Panc1 (cell line): ENCODE data around the gene PRKD1. TPM values are rescaled to one million over a fixed set of nuclear protein-coding genes. Genes with fewer than 3 reads are reported as not detected.

Experiments used
- ATAC-seq: fragments of 200-7000 bp; cut with Tn5 transposase; 2 replicates; pipeline ENCODE4 v1.9.1; 2020; ENCODE audit warnings: mild to moderate bottlenecking, moderate library complexity
- BruUV-seq: library from RNA; stranded (reverse); fragments of 400-500 nt; replicated peaks from 2 replicates; lab custom pipeline; 2021; lab: Mats Ljungman, UMichigan
- CTCF ChIA-PET: fragments of 300-600 bp; sonication (Branson Sonifier 250); formaldehyde crosslinking; loops from one replicate; lab custom pipeline; 2022; ENCODE audit warnings: antibody characterized with exemption; lab: Charles Lee
- POLR2A ChIA-PET: fragments of 300-600 bp; sonication (Branson Sonifier 250); formaldehyde crosslinking; loops from one replicate; lab custom pipeline; 2022; ENCODE audit warnings: antibody characterized with exemption; lab: Charles Lee
- DNase-seq: peaks from one replicate; pipeline ENCODE4 v3.0.0-alpha.2; 2010; ENCODE audit warnings: low read depth, low spot score
- H3K27ac ChIP-seq: 2 replicates; pipeline ENCODE4 v1.5.1; 2011; ENCODE audit warnings: mild to moderate bottlenecking, low read length, inconsistent platforms
- H3K27me3 ChIP-seq: fragments of 200-500 bp; sonication (Bioruptor generic); 2 replicates; pipeline ENCODE4 v1.6.0; 2014; ENCODE audit warnings: low read length, inconsistent platforms; ENCODE audit not compliant: control insufficient read depth, insufficient read depth
- H3K36me3 ChIP-seq: fragments of 200-500 bp; sonication (Bioruptor generic); 2 replicates; pipeline ENCODE4 v1.5.1; 2014; ENCODE audit warnings: inconsistent platforms, mild to moderate bottlenecking, low read length, moderate library complexity; ENCODE audit not compliant: control insufficient read depth, insufficient read depth
- H3K4me1 ChIP-seq: 2 replicates; pipeline ENCODE4 v1.5.1; 2011; ENCODE audit warnings: inconsistent platforms, mild to moderate bottlenecking, low read length, moderate library complexity; ENCODE audit not compliant: control insufficient read depth, insufficient read depth
- H3K4me3 ChIP-seq, 2 experiments: 2 replicates each; pipeline ENCODE4 v1.5.1; 2011 to 2012; ENCODE audit warnings: low read depth in 2 of 2, low read length in 2 of 2, mild to moderate bottlenecking in 2 of 2, inconsistent platforms in 1 of 2, moderate library complexity in 1 of 2
- H3K9me3 ChIP-seq: fragments of 200-500 bp; sonication (Bioruptor generic); 2 replicates; pipeline ENCODE4 v1.5.1; 2014; ENCODE audit warnings: low read depth, mild to moderate bottlenecking, inconsistent platforms, low read length, moderate library complexity; ENCODE audit not compliant: control insufficient read depth, insufficient read depth
- POLR2AphosphoS5 ChIP-seq: IDR thresholded peaks from 2 replicates; pipeline ENCODE4 v1.6.1; 2012; ENCODE audit warnings: mild to moderate bottlenecking, low read depth, low read length, moderate library complexity
- REST ChIP-seq, 2 experiments: IDR thresholded peaks; 2 replicates each; pipeline ENCODE4 v1.6.1; 2011 to 2012; ENCODE audit warnings: low read depth in 2 of 2, control low read depth in 1 of 2, low read length in 1 of 2, mild to moderate bottlenecking in 1 of 2, moderate library complexity in 1 of 2; ENCODE audit not compliant: insufficient read depth in 1 of 2
- SIN3A ChIP-seq: IDR thresholded peaks from 2 replicates; pipeline ENCODE4 v1.6.1; 2012; ENCODE audit warnings: low read depth, mild to moderate bottlenecking, low read length, moderate library complexity, borderline replicate concordance; ENCODE audit not compliant: insufficient read depth
- TCF7L2 ChIP-seq: IDR thresholded peaks from 2 replicates; pipeline ENCODE4 v1.6.1; 2011; ENCODE audit warnings: mild to moderate bottlenecking, low read depth, low read length, inconsistent platforms
- in situ Hi-C: cut with HindIII; loops from 2 replicates; pipeline ENCODE4 v1.10.0; 2016; ENCODE audit warnings: low sequenced_read_pairs, low pct_unique_long_range_greater_than_20kb
- intact Hi-C: fragments of 100-400 bp; cut with micrococcal nuclease; formaldehyde crosslinking; loops from one replicate; pipeline ENCODE4 v1.10.0; 2022; ENCODE audit not compliant: unreplicated experiment
- total RNA-seq: library from RNA; stranded (reverse); gene quantifications from one replicate; pipeline ENCODE4 v1.2.1, GENCODE V29; 2021; ENCODE audit not compliant: unreplicated experiment
- TF ChIP-seq, protein P1 (sequence below): fragments of 450-650 bp; IDR thresholded peaks from 2 replicates; pipeline ENCODE4 v1.5.1; 2017; ENCODE audit warnings: mild to moderate bottlenecking

PRKD1 gene
- total RNA-seq, 1 experiment from 2014 or later: 8.2 TPM

DNA sequence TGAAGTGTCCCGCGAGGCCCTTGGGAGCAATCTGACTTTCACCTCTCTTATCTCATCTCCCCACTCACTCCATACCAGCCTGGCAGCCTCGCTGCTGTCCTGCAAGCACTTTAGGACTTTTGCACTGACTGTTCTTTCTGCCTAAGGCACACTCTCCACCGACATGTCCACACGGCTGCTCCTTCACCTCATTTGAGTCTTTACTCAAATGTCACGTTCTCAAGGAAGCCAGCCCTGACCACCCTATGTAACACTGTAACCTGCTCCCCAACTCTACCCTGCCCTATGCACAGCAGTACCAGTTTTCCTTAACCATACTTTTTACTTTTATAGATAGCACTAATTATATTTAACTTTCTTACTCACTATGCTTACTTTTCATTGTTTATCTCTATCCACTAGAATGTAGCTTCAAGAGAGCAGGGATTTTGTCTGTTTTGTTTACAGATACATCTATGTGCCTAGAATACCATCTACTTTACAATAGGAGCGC is 32.0 kb downstream of the PRKD1 start:
- H3K4me1 ChIP-seq: 0 out of 2 replicates have a peak, but pooled peaks cover 3% of the 10 kb centered on the region
- no peak overlapping the region for H3K27ac ChIP-seq
- no peak for TF ChIP-seq SIN3A
- TF ChIP-seq TCF7L2: no peak
- TF ChIP-seq POLR2AphosphoS5: no peak
- TF ChIP-seq REST (IDR thresholded peaks at IDR 0.05; ENCODE audit: insufficient read depth in 1 of 2, low read depth in 2 of 2, low read length in 1 of 2): no peak
- TF ChIP-seq, protein P1, sequence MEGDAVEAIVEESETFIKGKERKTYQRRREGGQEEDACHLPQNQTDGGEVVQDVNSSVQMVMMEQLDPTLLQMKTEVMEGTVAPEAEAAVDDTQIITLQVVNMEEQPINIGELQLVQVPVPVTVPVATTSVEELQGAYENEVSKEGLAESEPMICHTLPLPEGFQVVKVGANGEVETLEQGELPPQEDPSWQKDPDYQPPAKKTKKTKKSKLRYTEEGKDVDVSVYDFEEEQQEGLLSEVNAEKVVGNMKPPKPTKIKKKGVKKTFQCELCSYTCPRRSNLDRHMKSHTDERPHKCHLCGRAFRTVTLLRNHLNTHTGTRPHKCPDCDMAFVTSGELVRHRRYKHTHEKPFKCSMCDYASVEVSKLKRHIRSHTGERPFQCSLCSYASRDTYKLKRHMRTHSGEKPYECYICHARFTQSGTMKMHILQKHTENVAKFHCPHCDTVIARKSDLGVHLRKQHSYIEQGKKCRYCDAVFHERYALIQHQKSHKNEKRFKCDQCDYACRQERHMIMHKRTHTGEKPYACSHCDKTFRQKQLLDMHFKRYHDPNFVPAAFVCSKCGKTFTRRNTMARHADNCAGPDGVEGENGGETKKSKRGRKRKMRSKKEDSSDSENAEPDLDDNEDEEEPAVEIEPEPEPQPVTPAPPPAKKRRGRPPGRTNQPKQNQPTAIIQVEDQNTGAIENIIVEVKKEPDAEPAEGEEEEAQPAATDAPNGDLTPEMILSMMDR: no peak
- H3K36me3 ChIP-seq: no peaks in the 10 kb centered on the region
- H3K4me3 ChIP-seq: no peak overlapping the region
- no peak for ATAC-seq
- H3K9me3 ChIP-seq: no peaks in the 10 kb centered on the region
- CTCF ChIA-PET: no interaction called here
- no peaks in the 10 kb centered on the region for H3K27me3 ChIP-seq
- in situ Hi-C loops: no loop called here
- no peak for DNase-seq
- no TSS peak for BruUV-seq
- POLR2A ChIA-PET: no interaction called here
- intact Hi-C loops: no loop called here

- CTCF ChIA-PET: no interaction called here
- H3K4me1 ChIP-seq: 0 out of 2 replicates have a peak, but pooled peaks cover 3% of the 10 kb centered on the region
- TF ChIP-seq POLR2AphosphoS5: no peak
- TF ChIP-seq TCF7L2: no peak
- no peak for TF ChIP-seq SIN3A
- TF ChIP-seq REST (IDR thresholded peaks at IDR 0.05; ENCODE audit: insufficient read depth in 1 of 2, low read depth in 2 of 2, low read length in 1 of 2): no peak
- TF ChIP-seq, protein P1: no peak
- DNase-seq (no peak), ATAC-seq (no peak)
- no peaks in the 10 kb centered on the region for H3K9me3 ChIP-seq
- no peak overlapping the region for H3K27ac ChIP-seq
- H3K27me3 ChIP-seq: no peaks in the 10 kb centered on the region
- no peak overlapping the region for H3K4me3 ChIP-seq
- in situ Hi-C loops (no loop called here), intact Hi-C loops (no loop called here)
- no peaks in the 10 kb centered on the region for H3K36me3 ChIP-seq
- POLR2A ChIA-PET: no interaction called here
- no TSS peak for BruUV-seq
Observed at GRCh38 chr14:29893989-29894388, 33.7 kb downstream of the PRKD1 start.
